Spinal cord (tissue), 10 donors: ENCODE measurements around the gene ERGIC3. TPM values are rescaled to one million over a fixed set of nuclear protein-coding genes. Genes with fewer than 3 reads are reported as not detected.

Source experiments
- DNase-seq, 6 donors: peaks; one replicate each; pipeline versions ENCODE4 v3.0.0 to v3.0.0-alpha.2; 2013 to 2015; ENCODE audit warnings: low spot score in 6 of 6, low read depth in 4 of 6
- H3K27ac ChIP-seq: one replicate; pipeline ENCODE4 v1.5.1; 2013; ENCODE audit warnings: low read depth, low read length, control low read depth
- H3K27me3 ChIP-seq: one replicate; pipeline ENCODE4 v1.6.1; 2013; ENCODE audit warnings: low read length; ENCODE audit not compliant: control insufficient read depth, insufficient read depth
- H3K36me3 ChIP-seq: one replicate; pipeline ENCODE4 v1.6.1; 2013; ENCODE audit warnings: low read length; ENCODE audit not compliant: control insufficient read depth, insufficient read depth
- H3K4me1 ChIP-seq: one replicate; pipeline ENCODE4 v1.6.1; 2013; ENCODE audit warnings: low read length; ENCODE audit not compliant: control insufficient read depth, insufficient read depth
- H3K4me3 ChIP-seq: one replicate; pipeline ENCODE4 v1.5.1; 2013; ENCODE audit warnings: low read depth, low read length, control low read depth
- H3K9me3 ChIP-seq: one replicate; pipeline ENCODE4 v1.6.1; 2013; ENCODE audit warnings: low read length; ENCODE audit not compliant: control insufficient read depth, insufficient read depth
- WGBS: methylation state at CpG from one replicate; pipeline ENCODE4 v1.1.5; 2013; ENCODE audit warnings: missing lambda C conversion rate; ENCODE audit not compliant: insufficient coverage; 5-methylcytosine and 5-hydroxymethylcytosine counted together
- polyA plus RNA-seq, 2 donors: library from polyadenylated mRNA; unstranded; fragments of 120-200 nt; gene quantifications; one replicate each; pipeline ENCODE4 v1.2.1, GENCODE V29; 2013; ENCODE audit not compliant: insufficient read length in 2 of 2
- small RNA-seq: library from RNA; depleted of rRNA; stranded (forward); fragments of <200 nt; gene quantifications from one replicate; pipeline ENCODE3, GENCODE V24; 2014; ENCODE audit warnings: low replicate concordance
- total RNA-seq, 2 donors: library from RNA; depleted of rRNA in 1 of 2; stranded (reverse); fragments of 120-200 nt in 1 of 2; fragments of >200 nt in 1 of 2; gene quantifications; one replicate each; pipeline versions ENCODE4 v1.2.3 to v1.2.4, GENCODE V29; 2013 to 2014
- donor health status: healthy.

ERGIC3 gene
- total and polyA plus RNA-seq, 4 donors = 197 to 336 (median 276) TPM

DNA sequence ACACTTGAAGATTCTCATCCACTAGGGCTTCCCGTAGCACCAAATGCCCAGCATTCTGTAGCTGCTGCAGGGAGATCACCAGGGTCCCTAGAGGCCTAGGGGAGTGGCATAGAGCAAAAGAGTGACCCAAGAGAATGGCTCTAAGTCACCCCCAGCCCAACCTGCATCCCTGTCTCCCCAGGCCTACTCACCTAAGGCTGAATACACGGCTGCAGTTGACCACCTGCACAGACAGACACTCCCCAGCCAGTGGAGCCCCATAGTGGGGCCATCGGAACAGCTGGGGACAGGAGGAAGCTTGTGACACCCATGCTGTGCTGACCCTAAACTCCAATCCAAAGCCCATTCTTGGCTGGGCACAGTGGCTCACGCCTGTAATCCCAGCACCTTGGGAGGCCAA is 64.2 kb downstream of the ERGIC3 start:
- H3K36me3 ChIP-seq = no peaks in the 10 kb centered on the region
- DNase-seq = no peak
- 100% methylated on average over 3 of the region's 4 CpGs for WGBS
- H3K4me1 ChIP-seq = peaks cover 14% of the 10 kb centered on the region
- no peak overlapping the region for H3K27ac ChIP-seq
- no peaks in the 10 kb centered on the region for H3K9me3 ChIP-seq
- no peak overlapping the region for H3K4me3 ChIP-seq
- peaks cover 17% of the 10 kb centered on the region for H3K27me3 ChIP-seq

Small RNA genes lying within 50 kb of the gene (small RNA-seq; reads per million reads assigned to genes)
- gene RPL37P1 = not detected

Other genes with a start within 250 kb of the ERGIC3 start
- gene FAM83C, start 249.7 kb upstream of the ERGIC3 start, total RNA-seq = not detected
- gene FAM83C, start 249.7 kb upstream of the ERGIC3 start, polyA plus RNA-seq = under 1 TPM in 1 of 2 donors, not detected in 1; 0.05 TPM
- gene UQCC1, start 130.1 kb upstream of the ERGIC3 start, total RNA-seq = 10 to 100 TPM; 41.8 to 54.1 TPM
- 10 to 100 TPM; 51.0 to 62.8 TPM for gene UQCC1, start 130.1 kb upstream of the ERGIC3 start, polyA plus RNA-seq
- gene GDF5, start 103.8 kb upstream of the ERGIC3 start, total RNA-seq = 1 to 10 TPM in 1 of 2 donors, under 1 TPM in 1; 0.50 to 2.0 TPM
- gene GDF5, start 103.8 kb upstream of the ERGIC3 start, polyA plus RNA-seq = under 1 TPM; 0.75 to 0.89 TPM
- 10 to 100 TPM; 24.5 to 29.9 TPM for gene CEP250, start 86.5 kb upstream of the ERGIC3 start, total RNA-seq
- gene CEP250, start 86.5 kb upstream of the ERGIC3 start, polyA plus RNA-seq = 10 to 100 TPM; 42.0 to 55.3 TPM
- gene C20orf173, start 12.4 kb upstream of the ERGIC3 start, total RNA-seq = not detected
- not detected for gene C20orf173, start 12.4 kb upstream of the ERGIC3 start, polyA plus RNA-seq
- 10 to 100 TPM in 1 of 2 donors, 1 to 10 TPM in 1; 1.8 to 15.2 TPM for gene SPAG4, start 73.8 kb downstream of the ERGIC3 start, total RNA-seq
- 1 to 10 TPM; 4.2 to 7.7 TPM for gene SPAG4, start 73.8 kb downstream of the ERGIC3 start, polyA plus RNA-seq
- gene CPNE1, start 122.8 kb downstream of the ERGIC3 start, total RNA-seq = 10 to 100 TPM; 58.8 to 65.1 TPM
- gene CPNE1, start 122.8 kb downstream of the ERGIC3 start, polyA plus RNA-seq = 100 to 1,000 TPM; 114 to 192 TPM
- 10 to 100 TPM; 66.8 to 73.9 TPM for gene RBM12, start 122.8 kb downstream of the ERGIC3 start, total RNA-seq
- 10 to 100 TPM; 50.2 to 65.4 TPM for gene RBM12, start 122.8 kb downstream of the ERGIC3 start, polyA plus RNA-seq
- gene NFS1, start 157.3 kb downstream of the ERGIC3 start, total RNA-seq = 10 to 100 TPM; 26.2 to 38.1 TPM
- gene NFS1, start 157.3 kb downstream of the ERGIC3 start, polyA plus RNA-seq = 10 to 100 TPM; 27.8 to 31.7 TPM
- gene ROMO1, start 157.3 kb downstream of the ERGIC3 start, total RNA-seq = 100 to 1,000 TPM in 1 of 2 donors, 10 to 100 TPM in 1; 71.4 to 209 TPM
- 100 to 1,000 TPM in 1 of 2 donors, 10 to 100 TPM in 1; 95.3 to 109 TPM for gene ROMO1, start 157.3 kb downstream of the ERGIC3 start, polyA plus RNA-seq
- gene RBM39, start 200.2 kb downstream of the ERGIC3 start, total RNA-seq = 100 to 1,000 TPM; 382 to 441 TPM
- gene RBM39, start 200.2 kb downstream of the ERGIC3 start, polyA plus RNA-seq = 100 to 1,000 TPM; 289 to 322 TPM
- gene PHF20, start 229.9 kb downstream of the ERGIC3 start, total RNA-seq = 10 to 100 TPM; 31.0 to 35.8 TPM
- gene PHF20, start 229.9 kb downstream of the ERGIC3 start, polyA plus RNA-seq = 10 to 100 TPM; 31.0 to 38.7 TPM